Activated CD4-positive, CD25-positive, alpha-beta regulatory T cell treated with anti-CD3 and anti-CD28 coated beads, Interleukin-2, amount 50 U/mL, for 24 hours (primary cell): ENCODE data around the gene RNF40.

Experiments used
- ATAC-seq, 2 donors: fragments of 150-1000 bp; cut with Tn5 transposase; one replicate each; pipeline ENCODE4 v1.10.0; 2021; ENCODE audit warnings: mild to moderate bottlenecking in 1 of 2, moderate library complexity in 1 of 2

The RNF40 gene

GRCh38 chr16:30821891-30822290 is 59.8 kb downstream of the RNF40 start:
- no peak for ATAC-seq
